Peyer's patch (tissue), 4 donors: Measurements from ENCODE around the gene CEND1.

Experiments used
- CTCF ChIP-seq, 6 experiments: fragments of 450-650 bp in 4 of 6; fragments of 200-600 bp in 2 of 6; sonication (generic) in 1 of 6; IDR thresholded peaks; one replicate each; pipeline ENCODE4 v1.5.1; 2017 to 2019; ENCODE audit warnings: antibody characterized with exemption in 6 of 6, mild to moderate bottlenecking in 3 of 6, moderate library complexity in 1 of 6
- POLR2A ChIP-seq, 2 donors: fragments of 450-650 bp; IDR thresholded peaks; one replicate each; pipeline ENCODE4 v1.5.1; 2017; ENCODE audit warnings: antibody characterized with exemption in 2 of 2, mild to moderate bottlenecking in 2 of 2, moderate library complexity in 2 of 2

GRCh38 chr11:788953-789940, 643 bp downstream of the CEND1 start:
- TF ChIP-seq CTCF (IDR thresholded peaks at IDR 0.05) (no peak), POLR2A (IDR thresholded peaks at IDR 0.05) (no peak)
